ENCODE data around the gene GATA6.

Gene GATA6

DNA sequence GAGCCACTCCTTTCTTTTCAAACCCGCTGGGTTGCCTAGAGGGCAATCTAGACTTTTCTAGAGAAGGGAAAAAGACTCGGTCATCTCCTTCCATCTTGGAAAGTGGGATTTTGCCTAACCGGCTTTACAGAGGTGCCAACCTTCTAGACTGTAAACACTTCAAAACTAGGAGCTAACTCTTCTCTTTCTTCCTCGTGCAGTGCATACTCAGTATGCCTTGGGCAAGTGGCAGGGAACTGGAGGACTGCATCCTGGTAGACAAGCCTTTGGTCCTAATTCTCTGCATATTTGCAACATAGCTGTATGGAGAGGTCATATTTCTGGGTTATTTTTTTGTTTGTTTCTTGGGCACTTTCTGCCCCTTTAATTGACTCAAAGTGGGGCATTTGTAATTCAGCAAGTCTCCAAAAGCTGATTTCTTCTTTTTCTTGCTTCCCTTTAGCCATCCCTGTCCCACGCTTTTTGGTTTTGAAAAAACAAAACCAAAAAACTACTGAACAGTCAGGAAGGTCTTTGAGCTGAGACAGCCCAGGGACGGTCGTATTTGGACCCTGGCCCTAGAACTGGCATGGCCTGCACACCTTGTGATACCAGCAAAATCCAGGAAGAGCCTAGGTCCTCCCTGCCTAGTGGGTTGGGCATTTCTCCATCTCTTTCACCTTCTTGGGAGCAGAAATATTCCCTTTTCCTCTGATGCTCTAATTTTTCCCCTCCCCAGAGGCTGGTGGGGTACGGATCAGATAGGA is 5.8 kb upstream of the GATA6 start:
- H3K27me3 ChIP-seq (replicated peaks; ENCODE audit: control insufficient read depth, insufficient read depth, low read length): no peaks in the 10 kb centered on the region
- TF ChIP-seq, protein P1, sequence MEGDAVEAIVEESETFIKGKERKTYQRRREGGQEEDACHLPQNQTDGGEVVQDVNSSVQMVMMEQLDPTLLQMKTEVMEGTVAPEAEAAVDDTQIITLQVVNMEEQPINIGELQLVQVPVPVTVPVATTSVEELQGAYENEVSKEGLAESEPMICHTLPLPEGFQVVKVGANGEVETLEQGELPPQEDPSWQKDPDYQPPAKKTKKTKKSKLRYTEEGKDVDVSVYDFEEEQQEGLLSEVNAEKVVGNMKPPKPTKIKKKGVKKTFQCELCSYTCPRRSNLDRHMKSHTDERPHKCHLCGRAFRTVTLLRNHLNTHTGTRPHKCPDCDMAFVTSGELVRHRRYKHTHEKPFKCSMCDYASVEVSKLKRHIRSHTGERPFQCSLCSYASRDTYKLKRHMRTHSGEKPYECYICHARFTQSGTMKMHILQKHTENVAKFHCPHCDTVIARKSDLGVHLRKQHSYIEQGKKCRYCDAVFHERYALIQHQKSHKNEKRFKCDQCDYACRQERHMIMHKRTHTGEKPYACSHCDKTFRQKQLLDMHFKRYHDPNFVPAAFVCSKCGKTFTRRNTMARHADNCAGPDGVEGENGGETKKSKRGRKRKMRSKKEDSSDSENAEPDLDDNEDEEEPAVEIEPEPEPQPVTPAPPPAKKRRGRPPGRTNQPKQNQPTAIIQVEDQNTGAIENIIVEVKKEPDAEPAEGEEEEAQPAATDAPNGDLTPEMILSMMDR (IDR thresholded peaks at IDR 0.05; ENCODE audit: insufficient read depth, low read length, poor library complexity, severe bottlenecking): no peak
- H3K4me3 ChIP-seq (replicated peaks; ENCODE audit: low read depth, low read length): no peak overlapping the region
- DNase-seq (ENCODE audit: extremely low read depth, insufficient read length): no peak
- H3K36me3 ChIP-seq (ENCODE audit: control insufficient read depth, insufficient read depth, low read length): no peaks in the 10 kb centered on the region

- Histone ChIP-seq H3K4me3 (replicated peaks; ENCODE audit: low read depth, low read length) (no peak overlapping the region), H3K36me3 (ENCODE audit: control insufficient read depth, insufficient read depth, low read length) (no peaks in the 10 kb centered on the region), H3K27me3 (replicated peaks; ENCODE audit: control insufficient read depth, insufficient read depth, low read length) (no peaks in the 10 kb centered on the region; the same call in 1 of the 2 replicates)
- no peak for DNase-seq (ENCODE audit: extremely low read depth, insufficient read length)
- TF ChIP-seq, protein P1 (IDR thresholded peaks at IDR 0.05; ENCODE audit: insufficient read depth, low read length, poor library complexity, severe bottlenecking): no peak
These were observed 4.9 kb upstream of the GATA6 start for GRCh38 chr18:22164337-22165048.

DNA sequence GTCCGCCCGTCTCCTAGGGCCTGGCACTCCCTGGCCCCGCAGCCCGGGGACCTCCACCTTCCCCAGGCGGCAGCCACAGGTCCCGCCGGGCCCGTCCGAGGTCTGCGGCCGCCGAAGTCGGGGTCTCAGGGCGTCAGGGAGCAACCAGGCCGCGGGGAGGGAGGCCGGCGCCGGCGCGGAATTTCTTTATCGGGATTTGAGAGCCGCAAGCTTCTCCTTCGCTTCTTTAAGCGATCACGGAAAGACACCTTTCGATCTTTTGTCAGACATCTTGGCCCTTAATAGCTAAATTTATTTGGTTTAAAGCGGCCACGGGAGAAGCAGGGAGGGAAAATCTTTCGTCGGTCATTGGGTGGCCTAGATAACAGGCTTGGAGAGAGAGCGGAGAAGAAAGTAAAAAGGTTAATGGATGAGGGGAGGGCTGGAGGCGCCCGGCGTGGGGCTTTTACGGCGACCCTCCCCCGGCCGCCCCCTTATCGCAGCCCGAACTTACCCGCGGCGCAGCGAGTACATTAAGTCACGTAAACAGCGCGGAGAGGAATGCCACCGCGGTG is 4.3 kb upstream of the GATA6 start:
- TF ChIP-seq, protein P1 (IDR thresholded peaks at IDR 0.05; ENCODE audit: insufficient read depth, low read length, poor library complexity, severe bottlenecking): no peak
- no peaks in the 10 kb centered on the region; the same call in 1 of the 2 replicates for H3K27me3 ChIP-seq (replicated peaks; ENCODE audit: control insufficient read depth, insufficient read depth, low read length)
- no peak overlapping the region for H3K4me3 ChIP-seq (replicated peaks; ENCODE audit: low read depth, low read length)
- DNase-seq (ENCODE audit: extremely low read depth, insufficient read length): no peak
- H3K36me3 ChIP-seq (ENCODE audit: control insufficient read depth, insufficient read depth, low read length): no peaks in the 10 kb centered on the region

DNA sequence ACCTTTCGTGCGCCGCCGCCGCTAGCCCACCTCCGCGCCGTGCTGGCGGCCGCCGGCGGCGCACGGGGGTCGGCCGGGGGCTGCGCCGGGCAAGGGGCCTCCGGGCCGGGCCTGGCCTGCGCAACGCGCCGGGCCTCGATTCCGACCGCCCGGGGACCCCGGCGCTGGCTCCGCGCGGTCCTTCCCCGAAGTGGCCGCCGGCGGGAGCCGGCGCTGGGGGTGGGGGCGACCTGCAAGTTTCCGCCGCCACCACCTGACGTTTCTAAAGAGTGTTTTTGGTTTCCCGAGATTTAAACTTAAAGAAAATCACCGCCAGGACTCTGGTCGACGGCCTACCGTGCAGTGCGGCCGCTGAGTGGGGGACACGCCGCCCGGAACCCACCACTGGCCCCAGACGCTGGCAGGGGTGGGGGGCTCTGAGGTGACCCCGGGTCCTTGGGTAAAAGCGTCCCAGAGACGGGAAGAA is 3.8 kb upstream of the GATA6 start:
- Histone ChIP-seq H3K4me3 (replicated peaks; ENCODE audit: low read depth, low read length) (no peak overlapping the region), H3K27me3 (replicated peaks; ENCODE audit: control insufficient read depth, insufficient read depth, low read length) (no peaks in the 10 kb centered on the region; the same call in 1 of the 2 replicates), H3K36me3 (ENCODE audit: control insufficient read depth, insufficient read depth, low read length) (no peaks in the 10 kb centered on the region)
- TF ChIP-seq, protein P1 (IDR thresholded peaks at IDR 0.05; ENCODE audit: insufficient read depth, low read length, poor library complexity, severe bottlenecking): no peak
- no peak for DNase-seq (ENCODE audit: extremely low read depth, insufficient read length)

- TF ChIP-seq, protein P1 (IDR thresholded peaks at IDR 0.05; ENCODE audit: insufficient read depth, low read length, poor library complexity, severe bottlenecking): no peak
- Histone ChIP-seq H3K36me3 (ENCODE audit: control insufficient read depth, insufficient read depth, low read length) (no peaks in the 10 kb centered on the region), H3K27me3 (replicated peaks; ENCODE audit: control insufficient read depth, insufficient read depth, low read length) (no peaks in the 10 kb centered on the region; the same call in 1 of the 2 replicates), H3K4me3 (replicated peaks; ENCODE audit: low read depth, low read length) (no peak overlapping the region)
- no peak for DNase-seq (ENCODE audit: extremely low read depth, insufficient read length)
These were observed 3.1 kb upstream of the GATA6 start for GRCh38 chr18:22166069-22166950.

All from GM06990 (cell line).